Suppressor macrophage treated with lipopolysaccharide for 4 hours (primary cell): ENCODE results near the gene BICDL1.
"Not testable (repeated sequence)": the region's sequence is repeated elsewhere in the genome, so short reads cannot be mapped to it uniquely, and the experiment has no call there.

Experiments
- DNase-seq: peaks from one replicate; pipeline ENCODE4 v3.0.0-alpha.2; 2020

The BICDL1 gene

GRCh38 chr12:119988472-119989360 is at the start of gene BICDL1:
Gene BICDL1 (plus strand): TSS chr12:119989236. CDS start chr12:119989869, 633 bp downstream.
- peak; percentile 28 for DNase-seq

DNA sequence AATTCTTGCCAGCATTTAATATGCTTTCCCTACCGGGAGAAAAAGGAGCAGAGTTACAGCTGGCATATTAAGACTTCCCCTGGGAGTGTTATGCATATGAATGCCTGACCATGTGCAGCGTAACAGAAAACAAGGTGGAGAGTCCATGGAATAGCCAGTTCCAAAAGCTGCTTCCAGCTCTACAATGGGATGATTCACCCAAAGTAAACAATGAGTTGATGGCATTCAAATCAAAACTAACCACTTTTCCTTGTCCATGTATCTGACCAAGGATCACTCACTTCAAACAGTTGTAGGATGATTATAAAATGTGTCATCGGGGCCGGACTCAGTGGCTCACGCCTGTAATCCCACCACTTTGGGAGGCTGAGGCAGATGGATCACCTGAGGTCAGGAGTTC is 48.1 kb upstream of the BICDL1 start:
- DNase-seq: no peak

GRCh38 chr12:119942386-119942785 is 46.6 kb upstream of the BICDL1 start:
- no peak for DNase-seq

- DNase-seq: no peak
Observed at GRCh38 chr12:119946213-119946612, 42.8 kb upstream of the BICDL1 start.

- DNase-seq: no peak
Observed at GRCh38 chr12:119949145-119949544, 39.9 kb upstream of the BICDL1 start.

DNA sequence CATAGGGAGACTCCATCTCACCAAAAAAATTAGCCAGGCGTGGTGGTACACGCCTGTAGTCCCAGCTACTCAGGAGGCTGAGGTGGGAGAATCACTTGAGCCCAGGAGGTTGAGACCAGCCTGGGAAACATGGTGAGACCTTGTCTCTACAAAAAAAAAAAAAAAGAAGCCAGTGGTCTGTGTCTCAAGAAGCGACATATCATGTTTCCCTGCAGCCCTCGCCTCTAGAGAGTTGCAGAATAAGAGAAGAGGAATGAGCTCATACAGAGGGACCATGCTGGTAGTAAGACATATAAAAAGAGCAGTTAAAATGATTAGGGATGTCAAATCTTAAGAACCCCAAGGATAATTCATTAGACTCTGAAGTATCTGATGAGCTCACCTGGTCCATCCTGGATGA is 39.4 kb upstream of the BICDL1 start:
- DNase-seq: no peak

GRCh38 chr12:119956047-119956446 is 33.0 kb upstream of the BICDL1 start:
- no peak for DNase-seq

DNA sequence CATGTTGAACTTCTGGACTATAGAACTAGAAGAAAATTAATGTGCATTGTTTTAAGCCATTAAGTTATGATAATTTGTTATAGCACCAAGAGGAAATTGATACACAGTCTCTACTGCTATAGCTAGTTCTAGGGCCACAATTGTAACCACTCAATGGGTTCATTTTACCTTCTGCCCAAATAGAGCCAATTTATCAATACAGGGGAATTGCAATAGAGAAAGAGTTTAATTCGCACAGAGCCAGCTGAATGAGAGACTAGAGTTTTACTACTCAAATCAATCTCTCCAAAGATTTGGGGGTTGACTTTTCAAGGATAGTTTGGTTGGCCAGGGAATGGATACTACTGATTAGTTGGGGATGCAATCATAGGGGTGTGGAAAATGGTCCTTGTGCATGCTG is 31.9 kb upstream of the BICDL1 start:
- no peak for DNase-seq

- no peak for DNase-seq
Observed at GRCh38 chr12:119959435-119959834, 29.6 kb upstream of the BICDL1 start.

DNA sequence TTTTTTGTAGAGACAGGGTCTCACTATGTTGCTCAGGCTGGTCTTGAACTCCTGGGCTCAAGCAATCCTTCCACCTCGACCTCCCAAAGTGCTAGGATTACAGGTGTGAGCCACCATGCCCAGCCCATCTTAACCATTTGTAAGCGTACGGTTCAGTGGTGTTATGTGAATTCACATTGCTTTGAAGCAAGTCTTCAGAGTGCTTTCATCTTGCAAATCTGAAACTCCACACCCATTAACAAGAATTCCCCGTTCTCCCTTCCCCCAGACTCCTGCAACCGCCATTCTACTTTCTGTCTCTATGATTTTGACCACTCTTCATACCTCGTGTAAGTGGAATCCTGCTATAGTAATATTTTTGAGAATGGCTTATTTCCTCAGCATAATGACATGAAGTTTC is 24.9 kb upstream of the BICDL1 start:
- DNase-seq: no peak

- DNase-seq: no peak
Observed at GRCh38 chr12:119964929-119965328, 24.1 kb upstream of the BICDL1 start.

- no peak for DNase-seq
Observed at GRCh38 chr12:119980242-119980641, 8.8 kb upstream of the BICDL1 start.

GRCh38 chr12:119980702-119981101 is 8.3 kb upstream of the BICDL1 start:
- DNase-seq: not testable (repeated sequence)

DNA sequence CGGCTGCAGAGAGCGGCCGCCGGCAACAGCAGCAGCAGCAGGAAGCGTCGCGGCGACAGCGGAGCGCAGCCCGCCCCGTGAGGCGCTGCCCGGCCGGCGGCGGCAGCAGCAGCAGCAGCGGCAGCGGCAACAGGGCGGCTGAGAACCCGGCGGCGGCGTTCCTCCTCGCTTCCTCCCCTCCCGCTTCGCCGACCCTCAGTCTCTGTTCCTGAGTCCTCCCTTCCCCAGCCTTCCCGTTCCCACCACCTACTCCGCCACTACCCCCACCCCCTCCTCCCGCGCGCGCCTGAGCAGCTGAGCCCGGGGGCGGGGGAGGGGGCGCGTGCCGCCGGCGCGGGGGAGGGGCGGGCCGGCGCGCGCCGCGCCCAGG is 310 bp downstream of the BICDL1 start:
- DNase-seq: peak; percentile 38

DNA sequence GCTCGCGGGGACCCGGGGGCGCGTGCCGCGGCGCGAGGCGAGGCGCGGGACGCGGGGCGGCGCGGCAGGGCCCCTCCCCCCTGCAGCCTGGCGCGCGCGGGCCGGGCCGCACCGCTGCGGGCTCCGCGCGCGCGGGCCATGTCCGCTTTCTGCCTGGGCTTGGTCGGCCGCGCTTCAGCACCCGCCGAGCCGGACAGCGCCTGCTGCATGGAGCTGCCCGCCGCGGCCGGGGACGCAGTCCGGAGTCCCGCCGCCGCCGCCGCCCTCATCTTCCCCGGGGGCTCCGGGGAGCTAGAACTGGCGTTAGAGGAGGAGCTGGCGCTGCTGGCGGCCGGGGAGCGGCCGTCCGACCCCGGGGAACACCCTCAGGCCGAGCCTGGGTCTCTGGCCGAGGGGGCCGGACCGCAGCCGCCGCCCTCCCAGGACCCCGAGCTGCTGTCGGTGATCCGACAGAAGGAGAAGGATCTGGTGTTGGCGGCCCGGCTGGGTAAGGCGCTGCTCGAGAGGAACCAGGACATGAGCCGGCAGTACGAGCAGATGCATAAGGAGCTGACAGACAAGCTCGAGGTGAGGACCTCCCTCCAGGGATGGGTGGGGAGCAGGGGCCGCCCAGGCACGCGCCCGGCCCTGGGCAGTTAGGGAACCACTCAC is 820 bp downstream of the BICDL1 start:
- DNase-seq: peak; percentile 79

GRCh38 chr12:119990382-119990874 is 1.4 kb downstream of the BICDL1 start:
- no peak for DNase-seq

DNA sequence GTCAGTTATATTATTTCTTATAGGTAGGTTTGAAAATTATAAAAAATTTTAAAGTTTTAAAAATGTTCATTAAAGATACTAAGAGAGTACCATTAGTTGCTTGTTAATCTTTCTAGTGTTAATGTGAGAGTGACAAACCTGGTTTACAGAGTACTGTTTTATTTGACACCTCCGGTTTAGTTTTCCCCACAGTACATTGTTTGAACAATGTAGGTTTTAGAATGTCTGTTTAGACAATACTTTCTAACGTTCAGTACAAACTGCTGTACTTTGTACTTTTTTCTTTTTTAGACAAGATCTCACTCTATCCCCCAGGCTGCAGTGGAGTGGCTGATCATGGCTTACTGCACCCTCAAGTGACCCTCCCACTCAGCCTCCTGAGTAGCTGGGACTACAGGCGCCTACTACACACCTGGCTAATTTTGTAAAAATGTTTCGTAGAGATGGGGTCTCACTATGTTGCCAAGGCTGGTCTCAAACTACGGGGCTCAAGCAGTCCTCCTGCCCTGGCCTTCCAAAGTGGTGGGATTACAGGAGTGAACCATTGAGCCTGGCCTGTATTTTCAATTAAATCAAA is 3.2 kb downstream of the BICDL1 start:
- no peak for DNase-seq

DNA sequence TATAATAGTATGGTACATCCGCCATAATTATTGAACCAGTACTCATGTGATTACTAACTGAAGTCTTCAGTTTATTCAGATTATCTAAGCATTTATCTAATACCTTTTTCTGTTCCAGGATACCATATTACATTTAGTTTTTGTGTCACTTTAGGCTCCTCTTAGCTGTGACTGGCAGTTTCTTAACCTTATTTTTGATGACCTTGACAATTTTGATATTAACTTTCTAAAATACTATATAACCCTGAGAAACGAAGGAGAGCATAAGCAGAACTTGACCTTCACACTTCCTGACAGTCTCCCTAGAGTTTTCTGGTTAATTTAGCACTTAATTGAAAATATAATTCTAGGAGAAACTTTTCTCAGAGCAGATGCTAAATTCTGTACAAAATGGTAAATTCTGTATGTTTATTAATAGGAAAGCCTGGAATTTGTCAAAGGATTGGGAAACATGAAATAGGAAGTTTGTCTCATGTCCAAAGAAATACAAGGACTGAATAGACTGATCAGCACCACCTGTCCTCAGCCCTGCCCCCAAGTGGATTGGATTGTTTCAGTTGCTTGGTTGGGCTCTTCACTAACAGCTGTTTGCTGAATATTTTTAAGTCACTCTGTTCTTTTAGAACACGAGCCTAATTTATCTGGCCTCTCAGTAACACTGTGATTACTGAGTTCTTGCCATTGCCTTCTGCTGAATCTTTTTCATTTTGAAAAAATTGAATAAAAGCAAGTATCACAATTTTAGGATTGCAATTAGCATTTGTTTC is 6.0 kb downstream of the BICDL1 start:
- DNase-seq: no peak

DNA sequence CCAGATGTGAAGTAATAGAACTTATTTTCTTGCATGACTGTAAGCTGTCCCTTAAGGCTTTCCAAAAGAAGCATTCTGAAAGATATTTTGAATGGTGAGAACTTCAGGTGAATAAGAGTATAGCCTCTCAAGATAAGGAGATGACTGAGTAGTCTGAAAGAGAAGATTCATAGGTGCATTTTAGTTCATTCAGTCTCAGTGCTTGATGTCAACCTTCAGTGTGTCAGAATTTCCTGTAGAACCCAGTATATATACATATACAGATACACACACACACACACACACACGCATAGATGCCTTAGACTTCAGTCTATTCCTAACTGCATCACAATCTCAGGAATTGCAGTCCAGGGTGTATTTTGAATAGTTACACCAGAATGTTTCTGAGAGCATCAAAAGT is 7.4 kb downstream of the BICDL1 start:
- DNase-seq: no peak

- no peak for DNase-seq
Observed at GRCh38 chr12:119998471-119999245, 9.6 kb downstream of the BICDL1 start.

DNA sequence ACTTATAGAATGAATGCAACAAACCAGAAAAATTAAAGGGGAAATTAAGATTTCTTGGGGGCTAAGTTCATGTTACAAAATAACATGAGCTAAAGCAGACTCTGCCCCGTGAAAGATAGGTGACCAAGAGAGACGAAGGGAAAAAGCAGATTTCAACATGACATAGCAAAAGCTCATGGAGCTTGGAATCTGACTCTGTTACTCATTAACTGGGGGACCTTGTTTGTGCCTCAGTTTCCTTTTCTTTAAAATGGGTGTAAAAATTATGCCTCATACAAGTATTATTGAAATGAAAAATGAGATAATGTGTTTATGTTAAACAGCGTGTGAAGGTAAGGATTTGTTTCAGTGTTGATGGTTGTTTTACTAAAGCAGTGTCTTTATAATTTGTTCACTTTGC is 11.5 kb downstream of the BICDL1 start:
- DNase-seq: no peak

DNA sequence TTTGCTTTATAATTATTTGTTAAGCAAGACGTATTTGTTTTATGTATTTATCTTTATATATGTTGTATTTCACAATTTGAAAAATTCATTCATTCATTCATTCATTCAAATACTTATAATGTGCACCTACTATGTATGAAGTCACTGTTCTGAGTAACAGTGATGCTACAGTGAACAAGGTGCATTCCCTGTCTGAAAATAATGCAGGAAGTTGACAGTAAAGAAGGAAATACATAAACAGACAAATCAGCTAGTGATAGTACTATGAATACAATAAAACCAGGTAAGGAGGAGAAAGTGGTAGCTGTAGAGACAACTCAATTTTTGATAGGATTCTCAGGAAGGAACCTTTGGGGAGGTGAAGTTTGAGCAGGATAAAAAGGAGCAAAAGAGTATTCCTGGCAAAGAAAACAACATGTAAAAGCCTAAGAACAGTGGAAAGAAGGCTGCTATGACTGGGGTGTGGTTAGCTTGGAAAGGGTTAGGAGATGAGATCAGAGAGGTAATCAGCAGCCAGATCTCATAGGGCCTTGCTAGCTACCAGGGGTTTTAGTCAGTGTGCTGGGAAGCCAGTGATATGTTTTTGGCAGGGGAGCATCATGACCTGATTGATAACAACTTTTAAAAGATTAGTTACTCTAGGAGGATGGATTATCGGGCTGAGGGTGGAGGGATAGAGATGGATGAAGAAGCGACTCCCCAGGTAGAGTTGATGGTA is 17.4 kb downstream of the BICDL1 start:
- no peak for DNase-seq
